ENCODE results near the gene HOXB3.

The HOXB3 gene

GRCh38 chr17:48586355-48587258 lies 3.4 kb downstream of the HOXB3 start:
- DNase-seq (ENCODE audit: low read depth) = no peak

GRCh38 chr17:48584223-48584741 lies 5.8 kb downstream of the HOXB3 start:
- no peak for DNase-seq (ENCODE audit: low read depth)

GRCh38 chr17:48583708-48584222 lies 6.3 kb downstream of the HOXB3 start:
- DNase-seq (ENCODE audit: low read depth) = no peak

- DNase-seq (ENCODE audit: low read depth) = no peak
Observed at GRCh38 chr17:48582750-48583069, 7.3 kb downstream of the HOXB3 start.

GRCh38 chr17:48579760-48580554 lies 10.1 kb downstream of the HOXB3 start:
- no peak for DNase-seq (ENCODE audit: low read depth)

- DNase-seq (ENCODE audit: low read depth) = no peak
Observed at GRCh38 chr17:48579471-48579759, 10.6 kb downstream of the HOXB3 start.

GRCh38 chr17:48578616-48579470 lies 11.2 kb downstream of the HOXB3 start:
- no peak for DNase-seq (ENCODE audit: low read depth)

GRCh38 chr17:48577946-48578615 lies 12.0 kb downstream of the HOXB3 start, which contains the start of gene HOXB4:
TSS of gene HOXB4 (minus strand) at chr17:48578350. CDS start at chr17:48578319, 31 bp downstream.
- no peak for DNase-seq (ENCODE audit: low read depth)

GRCh38 chr17:48577330-48577945 lies 12.6 kb downstream of the HOXB3 start:
- DNase-seq (ENCODE audit: low read depth) = no peak

GRCh38 chr17:48576479-48577309 lies 13.3 kb downstream of the HOXB3 start:
- DNase-seq (ENCODE audit: low read depth) = no peak

GRCh38 chr17:48575673-48576478 lies 14.2 kb downstream of the HOXB3 start:
- no peak for DNase-seq (ENCODE audit: low read depth)

GRCh38 chr17:48575066-48575582 lies 14.9 kb downstream of the HOXB3 start:
- DNase-seq (ENCODE audit: low read depth) = peak; percentile 88

GRCh38 chr17:48574505-48575065 lies 15.5 kb downstream of the HOXB3 start:
- DNase-seq (ENCODE audit: low read depth) = no peak

- no peak for DNase-seq (ENCODE audit: low read depth)
Observed at GRCh38 chr17:48571826-48572417, 18.1 kb downstream of the HOXB3 start.

- DNase-seq (ENCODE audit: low read depth) = no peak
Observed at GRCh38 chr17:48571024-48571818, 18.8 kb downstream of the HOXB3 start.

- no peak for DNase-seq (ENCODE audit: low read depth)
Observed at GRCh38 chr17:48570325-48571023, 19.6 kb downstream of the HOXB3 start.
